ENCODE measurements around the gene RPA1.
A peak's percentile ranks its signal among the peaks of the same experiment; 100 is the strongest.
"Not testable (repeated sequence)": the region's sequence is repeated elsewhere in the genome, so short reads cannot be mapped to it uniquely, and the experiment has no call there.

Gene RPA1

GRCh38 chr17:1820528-1821252 lies 9.1 kb upstream of the RPA1 start:
- DNase-seq: no peak

- DNase-seq: no peak
These were observed 601 bp upstream of the RPA1 start for GRCh38 chr17:1829216-1829591.

GRCh38 chr17:1830288-1830687 lies 483 bp downstream of the RPA1 start:
- peak; percentile 10 for DNase-seq

DNA sequence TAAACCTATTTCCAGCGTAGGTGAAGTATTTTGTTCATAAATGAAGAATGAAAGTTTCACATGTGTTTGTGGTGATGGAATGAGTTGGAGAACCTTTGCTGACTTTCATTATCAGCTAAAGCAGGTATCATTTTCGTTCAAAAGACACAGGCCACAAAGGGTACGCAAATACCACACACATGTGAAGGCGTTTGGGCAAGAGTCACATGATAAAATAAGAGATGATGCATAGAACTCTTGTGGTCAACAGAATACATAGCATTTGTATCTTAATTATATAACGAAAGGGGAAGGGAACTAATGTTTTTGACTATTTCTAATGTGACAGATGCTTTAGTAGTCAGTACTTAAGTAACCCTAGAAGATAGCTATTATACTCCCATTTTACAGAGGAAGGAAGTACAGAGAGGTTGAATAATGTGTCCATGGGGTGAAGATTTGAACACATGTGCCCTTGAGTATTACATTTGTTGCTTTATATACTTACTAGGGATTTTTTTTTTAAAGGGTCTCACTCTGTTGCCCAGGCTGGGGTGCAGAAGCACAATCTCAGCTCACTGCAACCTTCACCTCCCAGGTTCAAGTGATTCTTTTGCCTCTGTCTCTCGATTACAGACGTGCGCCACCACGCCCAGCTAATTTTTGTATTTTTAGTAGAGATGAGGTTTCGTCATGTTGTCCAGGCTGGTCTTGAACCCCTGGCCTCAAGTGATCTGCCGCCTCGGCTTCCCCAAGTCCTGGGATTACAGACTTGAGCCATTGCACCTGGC lies 4.8 kb downstream of the RPA1 start:
- peak; percentile 51 for DNase-seq

- no peak for DNase-seq
These were observed 9.7 kb downstream of the RPA1 start for GRCh38 chr17:1839516-1839915.

GRCh38 chr17:1843947-1844346 lies 14.1 kb downstream of the RPA1 start:
- DNase-seq: no peak

DNA sequence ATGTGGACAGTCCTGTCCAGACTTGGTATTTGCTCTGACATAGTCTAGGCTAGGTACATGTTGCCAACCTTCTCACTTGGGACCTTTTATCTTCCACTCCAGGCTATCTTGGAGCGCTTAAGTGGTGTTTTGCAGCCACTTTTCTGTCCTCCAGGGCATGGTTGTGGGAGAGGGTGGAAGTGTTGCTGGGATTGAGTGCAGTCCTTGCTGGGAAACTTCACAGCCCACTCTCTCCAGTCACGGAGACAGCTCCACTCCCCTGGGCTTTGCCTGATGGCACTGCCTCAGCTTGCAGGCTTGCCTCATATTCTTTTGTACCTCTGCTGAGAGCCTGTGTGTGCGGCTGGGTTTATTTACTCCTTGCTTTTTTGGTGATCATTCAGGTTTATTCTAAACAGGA lies 17.4 kb downstream of the RPA1 start:
- no peak for DNase-seq

DNA sequence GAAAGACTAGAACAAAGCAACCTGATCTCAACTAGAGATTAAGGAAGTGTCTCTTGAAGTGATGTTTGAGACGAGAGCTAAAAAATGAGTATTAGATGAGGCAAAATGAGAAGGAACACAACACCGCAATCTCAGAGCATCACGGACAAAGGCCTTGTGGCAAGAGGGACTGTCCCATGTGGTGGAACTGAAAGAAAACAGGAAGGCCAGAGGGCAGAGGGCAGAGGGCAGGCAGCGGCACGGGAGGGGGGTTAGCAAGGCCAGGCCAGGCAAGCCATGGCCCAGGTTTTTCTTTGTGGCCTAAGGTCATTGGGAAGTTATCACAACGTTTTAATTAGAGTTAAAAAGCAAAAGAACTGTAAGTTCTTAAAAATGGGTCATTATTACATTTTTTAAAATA lies 22.5 kb downstream of the RPA1 start:
- DNase-seq: no peak

DNA sequence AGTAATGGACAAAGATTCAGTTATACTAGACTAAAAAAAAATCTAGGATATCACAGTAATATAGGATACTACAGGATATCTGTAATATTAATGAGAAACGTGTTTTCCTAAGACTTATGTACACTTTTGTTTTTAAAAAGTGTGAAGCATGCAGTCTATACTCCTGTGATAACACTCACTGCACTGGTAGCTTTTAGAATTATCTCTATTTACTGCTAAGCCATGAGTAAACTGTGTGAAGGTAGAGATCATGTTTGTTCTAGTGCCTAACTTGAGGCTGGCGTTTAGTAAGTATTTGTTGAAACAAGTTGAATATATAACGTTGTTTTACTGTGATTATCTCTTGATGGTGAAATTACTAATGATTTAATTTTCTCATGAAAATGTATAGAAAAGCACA lies 23.9 kb downstream of the RPA1 start:
- DNase-seq: no peak

DNA sequence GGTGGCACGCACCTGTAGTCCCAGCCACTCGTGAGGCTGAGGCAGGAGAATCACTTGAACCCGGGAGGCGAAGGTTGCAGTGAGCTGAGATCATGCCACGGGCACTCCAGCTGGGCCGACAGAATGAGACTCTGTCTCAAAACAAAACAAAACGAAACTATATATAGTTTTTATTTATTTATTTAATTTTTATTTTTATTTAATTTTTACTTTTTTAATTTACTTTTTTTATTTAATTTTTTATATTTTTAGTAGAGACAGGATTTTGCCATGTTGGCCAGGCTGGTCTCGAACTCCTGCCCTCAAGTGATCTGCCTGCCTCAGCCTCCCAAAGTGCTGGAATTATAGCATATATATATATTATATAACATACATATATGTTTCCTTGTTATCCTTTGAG lies 26.7 kb downstream of the RPA1 start:
- not testable (repeated sequence) for DNase-seq

DNA sequence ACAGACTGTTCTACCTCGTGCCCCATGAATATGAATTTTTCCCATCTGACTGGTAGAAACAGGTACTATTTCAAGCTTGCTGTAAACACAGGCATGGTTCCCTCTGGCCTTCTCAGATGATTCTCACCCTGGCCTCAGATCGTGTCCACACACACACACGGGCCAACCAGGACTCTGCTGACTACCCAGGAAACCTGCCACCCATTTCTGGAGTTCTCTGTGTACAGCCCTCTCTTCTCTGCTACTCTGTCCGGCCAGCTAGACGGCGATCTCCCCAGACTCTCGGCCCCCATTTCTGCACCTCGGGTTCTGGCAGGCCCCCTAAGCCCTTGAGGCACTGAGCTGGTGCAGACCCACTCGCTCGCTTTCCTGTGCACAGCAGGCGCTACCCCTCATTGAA lies 31.2 kb downstream of the RPA1 start:
- DNase-seq: no peak

GRCh38 chr17:1861391-1862010 lies 31.7 kb downstream of the RPA1 start:
- no peak for DNase-seq

DNA sequence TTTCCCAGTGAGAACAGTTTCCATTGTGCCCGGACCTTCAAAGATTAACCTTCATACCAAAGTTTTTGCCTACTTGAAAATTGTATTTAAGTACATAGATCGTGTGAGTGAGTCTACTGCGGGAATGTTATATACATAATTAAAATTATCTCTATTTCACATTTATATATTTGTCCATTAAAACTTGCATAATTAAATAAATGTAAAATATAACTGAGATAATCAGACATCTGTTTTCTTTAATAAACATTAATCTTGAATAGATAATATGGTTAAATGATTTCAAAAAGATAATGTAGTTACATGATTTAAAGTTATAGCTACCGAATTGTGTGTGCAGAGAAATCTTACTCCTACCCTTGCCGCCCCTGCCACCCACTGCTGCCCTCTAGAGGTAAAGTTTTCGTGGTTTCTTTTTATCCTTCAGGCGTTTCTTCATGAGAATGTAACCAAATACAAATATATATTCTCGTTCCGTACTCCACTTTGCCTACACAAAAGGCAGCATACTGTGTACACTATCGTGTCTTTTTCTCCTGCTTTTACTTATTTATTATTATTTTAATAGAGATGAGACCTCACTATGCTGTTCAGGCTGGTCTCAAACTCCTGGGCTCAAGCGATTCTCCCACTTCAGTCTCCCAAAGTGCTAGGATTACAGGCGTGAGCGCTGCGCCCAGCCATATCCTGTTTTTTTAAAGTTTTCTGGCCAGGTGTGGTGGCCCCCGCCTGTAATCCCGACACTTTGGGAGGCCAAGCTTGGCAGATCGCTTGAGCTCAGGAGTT lies 35.6 kb downstream of the RPA1 start:
- DNase-seq: peak; percentile 53

GRCh38 chr17:1867307-1867706 lies 37.5 kb downstream of the RPA1 start:
- DNase-seq: no peak

DNA sequence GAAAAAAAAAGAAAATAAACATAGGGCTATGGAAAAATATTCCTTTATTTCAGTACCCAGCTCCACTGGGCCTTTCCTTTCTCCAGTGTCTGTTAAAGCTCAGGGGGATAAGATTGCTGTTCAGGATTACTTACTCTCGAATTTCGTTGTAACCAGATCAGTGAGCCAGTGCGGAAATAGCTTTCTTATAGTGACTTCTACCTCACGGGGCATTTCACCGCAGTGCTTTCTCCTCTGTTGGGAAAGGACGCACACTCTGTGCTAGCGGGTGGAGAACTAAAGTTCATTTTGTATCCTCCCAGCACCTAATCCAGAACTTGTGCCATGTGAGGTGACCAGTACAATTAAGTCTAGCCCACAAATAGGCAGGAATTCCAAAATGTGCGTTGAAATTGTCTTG lies 38.3 kb downstream of the RPA1 start:
- no peak for DNase-seq

DNA sequence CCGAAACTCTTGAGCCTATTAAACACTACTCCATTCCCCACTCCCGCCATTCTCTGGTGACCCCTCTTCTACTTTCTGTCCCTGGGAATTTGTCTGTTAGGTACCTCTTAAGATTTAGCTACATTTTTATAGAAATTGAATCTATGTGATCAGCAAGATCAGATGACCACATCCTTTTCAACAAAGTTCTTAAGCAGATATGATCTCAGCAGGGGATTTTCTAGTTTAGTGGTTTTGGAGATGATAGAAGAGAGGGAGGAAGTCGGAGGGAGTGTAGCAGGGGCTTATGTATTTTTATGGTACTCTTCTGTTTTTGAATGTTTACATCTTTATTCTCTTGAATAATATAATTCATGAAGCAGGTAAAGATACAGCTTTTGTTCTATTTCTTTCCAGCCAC lies 40.8 kb downstream of the RPA1 start:
- DNase-seq: no peak

GRCh38 chr17:1871756-1872155 lies 42.0 kb downstream of the RPA1 start:
- DNase-seq: no peak

- DNase-seq: no peak
These were observed 42.4 kb downstream of the RPA1 start for GRCh38 chr17:1872254-1872653.

DNA sequence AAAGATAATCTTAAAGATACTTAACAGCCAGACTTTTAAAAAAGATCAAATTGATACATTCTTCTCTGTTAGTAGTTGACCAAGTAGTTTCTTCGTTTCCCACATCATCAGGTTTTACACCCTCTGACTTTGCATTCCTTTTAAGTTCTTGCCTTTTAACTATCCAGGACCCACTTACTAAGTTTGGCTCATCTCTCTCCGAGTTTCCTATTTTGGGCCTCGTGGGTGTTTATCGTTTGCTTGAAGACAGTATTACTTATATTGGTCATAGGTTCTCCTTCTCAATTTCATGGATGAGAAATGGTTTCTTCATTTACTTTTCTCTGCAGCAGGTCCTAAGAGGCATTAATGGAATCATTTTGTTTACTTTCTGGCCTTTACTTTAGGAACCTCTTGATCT lies 43.2 kb downstream of the RPA1 start:
- peak; percentile 10 for DNase-seq

- peak; percentile 21 for DNase-seq
These were observed 43.6 kb downstream of the RPA1 start for GRCh38 chr17:1873418-1873817.

- DNase-seq: no peak
These were observed 45.8 kb downstream of the RPA1 start for GRCh38 chr17:1875597-1875996.

- peak; percentile 36 for DNase-seq
These were observed 48.8 kb downstream of the RPA1 start for GRCh38 chr17:1878419-1879121.
